Activated naive CD4-positive, alpha-beta T cell treated with Interleukin-2 at 50 U/mL for 16 hours (primary cell): Measurements from ENCODE around the gene PFKL.
"Not testable (repeated sequence)": the region's sequence is repeated elsewhere in the genome, so short reads cannot be mapped to it uniquely, and the experiment has no call there.

ENCODE experiments used
- DNase-seq: peaks from one replicate; pipeline ENCODE4 v3.0.0-alpha.2; 2020

Gene PFKL

GRCh38 chr21:44329971-44330681 lies 30.3 kb downstream of the PFKL start:
- DNase-seq: no peak

- no peak for DNase-seq
These were observed 30.8 kb downstream of the PFKL start for GRCh38 chr21:44330698-44331097.

- DNase-seq: no peak
These were observed 31.4 kb downstream of the PFKL start for GRCh38 chr21:44331209-44331608.

GRCh38 chr21:44331650-44332307 lies 31.9 kb downstream of the PFKL start:
- no peak for DNase-seq

- DNase-seq: no peak
These were observed 32.5 kb downstream of the PFKL start for GRCh38 chr21:44332383-44332782.

GRCh38 chr21:44332965-44333364 lies 33.1 kb downstream of the PFKL start:
- no peak for DNase-seq

GRCh38 chr21:44333509-44334328 lies 33.9 kb downstream of the PFKL start:
- no peak for DNase-seq

- DNase-seq: no peak
These were observed 34.6 kb downstream of the PFKL start for GRCh38 chr21:44334329-44335030.

- no peak for DNase-seq
These were observed 35.6 kb downstream of the PFKL start for GRCh38 chr21:44335266-44336059.

- no peak for DNase-seq
These were observed 37.6 kb downstream of the PFKL start for GRCh38 chr21:44337449-44337848.

- no peak for DNase-seq
These were observed 38.4 kb downstream of the PFKL start for GRCh38 chr21:44337941-44338895.

GRCh38 chr21:44338971-44339910 lies 39.4 kb downstream of the PFKL start, which contains the start of gene CFAP410:
Gene CFAP410 (minus strand): TSS chr21:44339390. CDS start chr21:44339194, 196 bp downstream.
- peak; percentile 95 for DNase-seq

- DNase-seq: not testable (repeated sequence)
These were observed 42.0 kb downstream of the PFKL start for GRCh38 chr21:44341726-44342458.

GRCh38 chr21:44342981-44343380 lies 43.1 kb downstream of the PFKL start:
- DNase-seq: not testable (repeated sequence)

- DNase-seq: no peak
These were observed 44.8 kb downstream of the PFKL start for GRCh38 chr21:44344541-44345183.

GRCh38 chr21:44345495-44345894 lies 45.6 kb downstream of the PFKL start:
- DNase-seq: no peak

- no peak for DNase-seq
These were observed 48.1 kb downstream of the PFKL start for GRCh38 chr21:44347911-44348451.

GRCh38 chr21:44348861-44349260 lies 49.0 kb downstream of the PFKL start:
- no peak for DNase-seq
